Lower leg skin (tissue), 4 donors: ENCODE data around the gene PRDM10. TPM values are rescaled to one million over a fixed set of nuclear protein-coding genes. Genes with fewer than 3 reads are reported as not detected.

ENCODE experiments used
- DNase-seq, 2 donors: peaks; one replicate each; pipeline ENCODE4 v3.0.0-alpha.2; 2019; ENCODE audit warnings: low spot score in 2 of 2
- H3K4me3 ChIP-seq: fragments of 200-600 bp; sonication (generic); 2 replicates; pipeline ENCODE4 v1.5.1; 2017; ENCODE audit warnings: mild to moderate bottlenecking, low read depth; ENCODE audit not compliant: poor library complexity, severe bottlenecking
- POLR2A ChIP-seq, 2 donors: fragments of 450-650 bp; IDR thresholded peaks; one replicate each; pipeline ENCODE4 v1.6.1; 2016 to 2017; ENCODE audit warnings: antibody characterized with exemption in 2 of 2, mild to moderate bottlenecking in 1 of 2, moderate library complexity in 1 of 2
- WGBS, 2 donors: methylation state at CpG; one replicate each; pipeline ENCODE4 v1.1.5; 2018; 5-methylcytosine and 5-hydroxymethylcytosine counted together
- intact Hi-C: fragments of 100-400 bp; cut with DNase I; formaldehyde crosslinking; loops from one replicate; pipeline ENCODE4 v1.15.0; 2023; ENCODE audit warnings: low total_unique reads
- total RNA-seq, 4 donors: library from RNA; depleted of rRNA; stranded (reverse); fragments of >200 nt; gene quantifications; one replicate each; pipeline ENCODE4 v1.1.0, GENCODE V29; 2016
- TF ChIP-seq, protein P1 (sequence below), 3 donors: fragments of 450-650 bp; IDR thresholded peaks; one replicate each; pipeline ENCODE4 v1.5.1; 2016; ENCODE audit warnings: antibody characterized with exemption in 3 of 3, mild to moderate bottlenecking in 3 of 3, moderate library complexity in 2 of 3

Gene PRDM10
- total RNA-seq, 4 donors from 2014 or later, result 6.7 to 13.0 (median 9.1) TPM

- TF ChIP-seq, protein P1, sequence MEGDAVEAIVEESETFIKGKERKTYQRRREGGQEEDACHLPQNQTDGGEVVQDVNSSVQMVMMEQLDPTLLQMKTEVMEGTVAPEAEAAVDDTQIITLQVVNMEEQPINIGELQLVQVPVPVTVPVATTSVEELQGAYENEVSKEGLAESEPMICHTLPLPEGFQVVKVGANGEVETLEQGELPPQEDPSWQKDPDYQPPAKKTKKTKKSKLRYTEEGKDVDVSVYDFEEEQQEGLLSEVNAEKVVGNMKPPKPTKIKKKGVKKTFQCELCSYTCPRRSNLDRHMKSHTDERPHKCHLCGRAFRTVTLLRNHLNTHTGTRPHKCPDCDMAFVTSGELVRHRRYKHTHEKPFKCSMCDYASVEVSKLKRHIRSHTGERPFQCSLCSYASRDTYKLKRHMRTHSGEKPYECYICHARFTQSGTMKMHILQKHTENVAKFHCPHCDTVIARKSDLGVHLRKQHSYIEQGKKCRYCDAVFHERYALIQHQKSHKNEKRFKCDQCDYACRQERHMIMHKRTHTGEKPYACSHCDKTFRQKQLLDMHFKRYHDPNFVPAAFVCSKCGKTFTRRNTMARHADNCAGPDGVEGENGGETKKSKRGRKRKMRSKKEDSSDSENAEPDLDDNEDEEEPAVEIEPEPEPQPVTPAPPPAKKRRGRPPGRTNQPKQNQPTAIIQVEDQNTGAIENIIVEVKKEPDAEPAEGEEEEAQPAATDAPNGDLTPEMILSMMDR (IDR thresholded peaks at IDR 0.05), result no peak
- no peak for TF ChIP-seq POLR2A (IDR thresholded peaks at IDR 0.05)
- intact Hi-C loops, result no loop called here
- H3K4me3 ChIP-seq, result no peak overlapping the region
- no peak for DNase-seq
- WGBS, 2 donors, result 94 to 96% methylated on average over 15 of the region's 15 CpGs
Observed at GRCh38 chr11:129946965-129947364, 55.7 kb downstream of the PRDM10 start.

- intact Hi-C loops, result no loop called here
- H3K4me3 ChIP-seq, result no peak overlapping the region
- WGBS, 2 donors, result 83 to 84% methylated on average over 4 of the region's 4 CpGs
- no peak for TF ChIP-seq POLR2A (IDR thresholded peaks at IDR 0.05)
- TF ChIP-seq, protein P1 (IDR thresholded peaks at IDR 0.05), result no peak
- DNase-seq, result no peak
Observed at GRCh38 chr11:129946256-129946655, 56.4 kb downstream of the PRDM10 start.

DNA sequence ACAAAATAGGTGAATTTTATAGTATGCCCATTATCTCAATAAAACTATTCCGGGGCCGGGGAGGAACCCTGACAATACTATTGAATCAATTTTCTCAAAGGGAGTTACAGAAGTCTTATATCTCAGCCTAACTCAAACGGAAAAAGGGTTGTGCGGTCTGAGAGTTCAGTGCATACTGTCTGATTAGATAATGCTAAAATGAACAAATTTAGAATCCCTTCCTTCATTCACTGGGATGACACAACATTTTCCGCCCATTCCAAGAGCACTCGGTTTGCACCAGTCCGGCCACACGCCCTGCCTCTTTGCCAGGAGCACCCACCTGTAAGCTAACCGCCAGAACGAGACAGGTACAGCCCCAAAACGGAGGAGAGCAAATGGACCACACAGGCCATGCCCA, 57.3 kb downstream of the PRDM10 start:
- no peak for DNase-seq
- intact Hi-C loops, result no loop called here
- WGBS, 2 donors, result 96 to 98% methylated on average over 11 of the region's 11 CpGs
- TF ChIP-seq POLR2A (IDR thresholded peaks at IDR 0.05), result no peak
- no peak overlapping the region for H3K4me3 ChIP-seq

- no peak overlapping the region for H3K4me3 ChIP-seq
- no peak for DNase-seq
- intact Hi-C loops, result no loop called here
- TF ChIP-seq, protein P1 (IDR thresholded peaks at IDR 0.05), result no peak
- TF ChIP-seq POLR2A (IDR thresholded peaks at IDR 0.05), result no peak
- WGBS, 2 donors, result 97% methylated on average over 18 of the region's 18 CpGs
Observed at GRCh38 chr11:129944696-129945095, 57.9 kb downstream of the PRDM10 start.

DNA sequence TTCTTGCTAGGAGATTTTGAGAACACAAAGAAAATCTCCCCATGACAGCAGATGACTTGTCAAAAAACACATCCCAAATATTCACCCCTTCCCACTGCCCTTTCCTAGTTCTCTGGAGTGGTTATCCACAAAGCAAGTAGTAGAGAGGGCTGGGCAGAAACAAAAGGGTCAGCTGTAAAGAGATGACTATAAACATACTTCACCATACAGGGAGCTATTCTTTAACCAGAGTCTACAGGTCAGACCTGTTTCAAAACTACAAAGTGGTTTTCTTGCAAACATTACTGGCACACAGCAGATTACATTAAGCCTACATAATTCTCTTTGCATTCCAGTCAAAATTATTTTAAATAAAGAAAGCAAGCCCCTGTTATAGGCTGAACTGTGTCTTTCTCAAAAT, 59.6 kb downstream of the PRDM10 start:
- TF ChIP-seq POLR2A (IDR thresholded peaks at IDR 0.05), result no peak
- TF ChIP-seq, protein P1 (IDR thresholded peaks at IDR 0.05), result no peak
- intact Hi-C loops, result no loop called here
- no peak for DNase-seq
- no peak overlapping the region for H3K4me3 ChIP-seq

GRCh38 chr11:129939510-129939909, 63.1 kb downstream of the PRDM10 start:
- no peak overlapping the region for H3K4me3 ChIP-seq
- 94 to 95% methylated on average over 4 of the region's 4 CpGs for WGBS, 2 donors
- TF ChIP-seq, protein P1 (IDR thresholded peaks at IDR 0.05), result no peak
- TF ChIP-seq POLR2A (IDR thresholded peaks at IDR 0.05), result no peak
- no peak for DNase-seq
- intact Hi-C loops, result no loop called here
